Mesothelial cell of epicardium (in vitro differentiated cells): ENCODE measurements around the gene CEP164. TPM values are rescaled to one million over a fixed set of nuclear protein-coding genes. Genes with fewer than 3 reads are reported as not detected.

Source experiments
- DNase-seq, 2 experiments: peaks; one replicate each; pipeline ENCODE4 v3.0.0; 2021; ENCODE audit warnings: low spot score in 2 of 2; ENCODE audit not compliant: unreplicated experiment in 2 of 2
- H3K27ac Mint-ChIP-seq: 2 replicates; pipeline ENCODE4 v1.8.0; 2021; ENCODE audit warnings: mixed read lengths
- H3K27me3 Mint-ChIP-seq: 2 replicates; pipeline ENCODE4 v1.8.0; 2021; ENCODE audit warnings: low read depth, mixed read lengths
- H3K36me3 Mint-ChIP-seq: 2 replicates; pipeline ENCODE4 v1.8.0; 2021; ENCODE audit warnings: mixed read lengths
- H3K4me1 Mint-ChIP-seq: 2 replicates; pipeline ENCODE4 v1.8.0; 2021; ENCODE audit warnings: mixed read lengths
- H3K4me3 Mint-ChIP-seq: 2 replicates; pipeline ENCODE4 v1.8.0; 2021; ENCODE audit warnings: mild to moderate bottlenecking, moderate library complexity, mixed read lengths
- H3K9me3 Mint-ChIP-seq: 2 replicates; pipeline ENCODE4 v1.8.0; 2021; ENCODE audit warnings: mixed read lengths
- CTCF ChIP-seq: fragments of 200-600 bp; sonication (generic); IDR thresholded peaks from one replicate; pipeline ENCODE4 v1.5.0; 2021; ENCODE audit warnings: antibody characterized with exemption; ENCODE audit not compliant: unreplicated experiment
- total RNA-seq: library from RNA; stranded (reverse); gene quantifications from 3 replicates; pipeline ENCODE4 v1.2.1, GENCODE V29; 2021

Gene CEP164
- total RNA-seq, 1 donor from 2014 or later = 51.1 TPM

- H3K4me3 Mint-ChIP-seq = no peak overlapping the region
- H3K27ac Mint-ChIP-seq = no peak overlapping the region
- no peak for DNase-seq
- H3K4me1 Mint-ChIP-seq = no peaks in the 10 kb centered on the region
- H3K9me3 Mint-ChIP-seq = no peaks in the 10 kb centered on the region
- TF ChIP-seq CTCF = no peak
- H3K36me3 Mint-ChIP-seq = peaks cover 34% of the 10 kb centered on the region
- no peaks in the 10 kb centered on the region for H3K27me3 Mint-ChIP-seq
These were observed 17.4 kb downstream of the CEP164 start for GRCh38 chr11:117345039-117345438.

DNA sequence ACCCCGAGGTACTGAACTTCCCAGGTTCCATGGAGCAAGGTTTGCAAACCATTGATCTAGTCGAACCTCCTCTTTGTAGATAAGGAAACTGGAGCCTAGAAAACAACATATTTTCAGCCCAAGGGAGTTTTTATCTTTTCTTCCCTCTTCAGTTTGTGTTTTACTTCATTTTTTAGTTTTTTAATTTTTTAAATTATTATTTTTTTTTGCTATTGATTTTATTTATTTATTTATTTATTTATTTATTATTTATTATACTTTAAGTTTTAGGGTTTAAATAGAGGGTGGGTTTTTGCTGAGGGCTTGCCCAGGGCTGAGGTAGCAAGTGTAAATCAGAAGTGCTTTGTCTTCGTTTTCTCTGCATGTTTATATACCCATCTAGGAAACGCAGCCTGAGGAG lies 26.9 kb downstream of the CEP164 start:
- Mint-ChIP-seq H3K9me3 (no peaks in the 10 kb centered on the region), H3K36me3 (peaks cover 19% of the 10 kb centered on the region), H3K27me3 (no peaks in the 10 kb centered on the region), H3K4me1 (no peaks in the 10 kb centered on the region), H3K27ac (no peak overlapping the region), H3K4me3 (no peak overlapping the region)
- no peak for TF ChIP-seq CTCF
- no peak for DNase-seq

DNA sequence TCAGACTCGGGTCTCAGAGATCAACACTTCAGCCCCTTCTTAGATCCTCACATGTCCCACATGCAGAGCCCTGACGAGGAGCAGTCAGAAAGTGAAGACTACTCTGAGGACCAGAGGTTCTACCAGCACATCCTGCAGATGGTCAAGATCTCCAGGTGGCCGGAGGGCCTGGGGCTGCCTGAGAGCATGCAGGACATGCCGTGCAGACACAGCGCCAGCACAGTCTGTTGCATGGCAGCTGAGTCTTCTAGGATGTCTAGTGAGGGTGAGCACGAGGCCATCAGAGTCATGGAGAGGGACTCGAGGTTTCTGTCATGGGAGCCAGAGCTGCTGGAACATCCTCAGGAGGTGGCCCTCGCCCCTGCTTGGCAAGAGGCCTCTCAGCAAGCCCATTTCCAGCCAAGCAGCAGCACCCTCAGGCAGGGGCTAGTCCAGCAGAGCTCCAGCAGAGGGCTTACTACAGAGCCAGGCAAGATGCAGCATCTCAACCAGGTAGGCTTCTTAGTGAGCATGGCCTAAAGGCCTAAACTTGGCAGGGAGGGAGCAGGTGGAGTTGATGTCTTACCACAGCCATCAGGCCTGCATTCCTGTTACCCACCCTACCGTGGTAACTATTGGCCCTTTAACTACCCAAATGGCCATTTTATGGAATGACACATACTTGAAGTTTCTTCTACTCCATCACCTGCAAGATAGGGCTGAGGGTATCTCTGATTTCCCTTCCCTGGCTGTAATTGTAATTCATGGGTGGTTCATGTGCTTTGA lies 28.7 kb downstream of the CEP164 start:
- Mint-ChIP-seq H3K4me1 (no peaks in the 10 kb centered on the region), H3K27ac (no peak overlapping the region), H3K4me3 (no peak overlapping the region), H3K36me3 (peaks cover 23% of the 10 kb centered on the region), H3K9me3 (no peaks in the 10 kb centered on the region), H3K27me3 (no peaks in the 10 kb centered on the region)
- TF ChIP-seq CTCF = no peak
- no peak for DNase-seq

- Mint-ChIP-seq H3K4me3 (no peak overlapping the region), H3K27me3 (no peaks in the 10 kb centered on the region), H3K36me3 (peaks cover 36% of the 10 kb centered on the region), H3K4me1 (no peaks in the 10 kb centered on the region), H3K27ac (no peak overlapping the region), H3K9me3 (peaks cover 5% of the 10 kb centered on the region)
- no peak for TF ChIP-seq CTCF
- DNase-seq = no peak
These were observed 33.8 kb downstream of the CEP164 start for GRCh38 chr11:117361432-117361831.

DNA sequence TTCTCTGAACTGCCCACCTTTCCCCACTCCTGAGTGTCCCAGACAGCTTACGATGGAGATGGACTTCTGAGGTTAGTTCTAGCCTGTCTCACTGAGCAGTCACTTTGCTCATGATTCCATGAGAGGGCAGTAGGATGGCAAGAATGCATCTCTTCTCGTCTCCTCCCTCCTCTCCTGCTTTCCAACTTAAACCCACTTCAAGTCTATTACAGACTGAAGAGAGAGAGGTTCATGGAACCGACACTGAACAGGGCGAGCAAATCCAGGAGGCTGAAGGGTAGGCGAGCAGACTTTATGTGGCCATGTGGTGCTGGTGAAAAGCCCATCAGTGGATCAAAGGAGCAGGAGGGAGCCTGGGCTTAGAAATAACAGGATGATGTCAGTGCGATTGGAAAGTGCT lies 38.6 kb downstream of the CEP164 start:
- Mint-ChIP-seq H3K27me3 (no peaks in the 10 kb centered on the region), H3K4me3 (no peak overlapping the region), H3K4me1 (peaks cover 3% of the 10 kb centered on the region), H3K9me3 (peaks cover 5% of the 10 kb centered on the region), H3K27ac (no peak overlapping the region), H3K36me3 (peaks cover 35% of the 10 kb centered on the region)
- no peak for DNase-seq
- TF ChIP-seq CTCF = no peak

- Mint-ChIP-seq H3K9me3 (peaks cover 5% of the 10 kb centered on the region), H3K27me3 (no peaks in the 10 kb centered on the region), H3K4me1 (peaks cover 3% of the 10 kb centered on the region), H3K27ac (no peak overlapping the region), H3K4me3 (no peak overlapping the region), H3K36me3 (peaks cover 36% of the 10 kb centered on the region)
- no peak for TF ChIP-seq CTCF
- no peak for DNase-seq
These were observed 39.2 kb downstream of the CEP164 start for GRCh38 chr11:117366875-117367274.
